ENCODE measurements around the gene IL17RB. TPM values are rescaled to one million over a fixed set of nuclear protein-coding genes. Genes with fewer than 3 reads are reported as not detected.

IL17RB gene
- polyA plus RNA-seq, 2 of the 4 experiments (the other 2 are of a cell fraction): 1.9 to 2.2 TPM

GRCh38 chr3:53846851-53847155 is 435 bp downstream of the IL17RB start:
- no peak for ATAC-seq
- Histone ChIP-seq H3K4me1 (peaks cover 22% of the 10 kb centered on the region), H3K27ac (peak overlapping the region; percentile 78 to 95; a peak in 5 of 6 replicates), H3K4me3 (peak overlapping the region; percentile 67), H3K4me2 (peak overlapping the region; percentile 82), H3K9me3 (no peaks in the 10 kb centered on the region)
- no peak for FAIRE-seq
- DNase-seq (ENCODE audit: low read depth in 1 of 2, low spot score in 1 of 2): no peak
- ChIA-PET CTCF (no interaction called here), POLR2A (no interaction called here)
- 96% methylated on average over 10 of the region's 10 CpGs for WGBS (ENCODE audit: missing lambda C conversion rate)
- no peak for TF ChIP-seq PBX3 (IDR thresholded peaks at IDR 0.05)
- no peak for TF ChIP-seq NFE2L2 (conservative IDR thresholded peaks at IDR 0.05; ENCODE audit: low read length)
- TF ChIP-seq RNF2 (IDR thresholded peaks at IDR 0.05; ENCODE audit: borderline replicate concordance, low read depth): no peak
- no peak for TF ChIP-seq SMC3 (IDR thresholded peaks at IDR 0.05)
- TF ChIP-seq TFCP2L1 (CRISPR knock-in tag; IDR thresholded peaks at IDR 0.05): no peak
- no peak for TF ChIP-seq BHLHE40 (IDR thresholded peaks at IDR 0.05; ENCODE audit: low read depth, low read length)
- no peak for TF ChIP-seq RARB (CRISPR knock-in tag; IDR thresholded peaks at IDR 0.05)
- TF ChIP-seq ZNF302 (CRISPR knock-in tag; IDR thresholded peaks at IDR 0.05): no peak
- TF ChIP-seq CEBPB (IDR thresholded peaks at IDR 0.05): no peak
- no peak for TF ChIP-seq USF2 (IDR thresholded peaks at IDR 0.05)
- TF ChIP-seq EP300 (IDR thresholded peaks at IDR 0.05): no peak
- TF ChIP-seq KDM5A (IDR thresholded peaks at IDR 0.05): no peak
- TF ChIP-seq MAX (IDR thresholded peaks at IDR 0.05): no peak

- WGBS (ENCODE audit: missing lambda C conversion rate): 86% methylated on average over 7 of the region's 7 CpGs
- peaks cover 4% of the 10 kb centered on the region; the same call in 1 of the 3 replicates for H3K4me1 ChIP-seq
- no peak overlapping the region for H3K27ac ChIP-seq
- POLR2A ChIA-PET: no interaction called here
- CTCF ChIA-PET: no interaction called here
- TF ChIP-seq E2F6 (IDR thresholded peaks at IDR 0.05; ENCODE audit: borderline replicate concordance, low read depth) (no peak), MAX (IDR thresholded peaks at IDR 0.05) (no peak), RAD21 (conservative IDR thresholded peaks at IDR 0.05 in 1 of 2, IDR thresholded peaks at IDR 0.05 in 1 of 2) (no peak), KDM1A (IDR thresholded peaks at IDR 0.05; ENCODE audit: low read depth) (no peak), EHF (CRISPR knock-in tag; IDR thresholded peaks at IDR 0.05) (no peak), HOXA7 (CRISPR knock-in tag; IDR thresholded peaks at IDR 0.05) (no peak), PHF8 (IDR thresholded peaks at IDR 0.05; ENCODE audit: borderline replicate concordance, low read depth) (no peak), ATOH8 (CRISPR knock-in tag; IDR thresholded peaks at IDR 0.05; ENCODE audit: low read depth) (no peak), NR3C1 (IDR thresholded peaks at IDR 0.05) (no peak), POLR2AphosphoS2 (conservative IDR thresholded peaks at IDR 0.05; ENCODE audit: low read length) (no peak), NFE2L2 (conservative IDR thresholded peaks at IDR 0.05; ENCODE audit: low read length) (no peak), TP53 (CRISPR knock-in tag; IDR thresholded peaks at IDR 0.05) (no peak)
- DNase-seq (ENCODE audit: low read depth in 1 of 2, low spot score in 1 of 2) (no peak), FAIRE-seq (no peak), ATAC-seq (no peak)
- H3K9me3 ChIP-seq: no peaks in the 10 kb centered on the region
- H3K4me3 ChIP-seq: no peak overlapping the region
- H3K4me2 ChIP-seq: no peak overlapping the region
These were observed 3.5 kb downstream of the IL17RB start for GRCh38 chr3:53849916-53850315.
